NOMO-1 treated with dmso at 0.1 percent for 144 hours (cell line): ENCODE data around the gene CEP41.

Experiments
- DNase-seq: peaks from one replicate; lab custom pipeline; 2025; ENCODE audit not compliant: unreplicated experiment; lab: John Stamatoyannopoulos, UW

CEP41 gene

DNA sequence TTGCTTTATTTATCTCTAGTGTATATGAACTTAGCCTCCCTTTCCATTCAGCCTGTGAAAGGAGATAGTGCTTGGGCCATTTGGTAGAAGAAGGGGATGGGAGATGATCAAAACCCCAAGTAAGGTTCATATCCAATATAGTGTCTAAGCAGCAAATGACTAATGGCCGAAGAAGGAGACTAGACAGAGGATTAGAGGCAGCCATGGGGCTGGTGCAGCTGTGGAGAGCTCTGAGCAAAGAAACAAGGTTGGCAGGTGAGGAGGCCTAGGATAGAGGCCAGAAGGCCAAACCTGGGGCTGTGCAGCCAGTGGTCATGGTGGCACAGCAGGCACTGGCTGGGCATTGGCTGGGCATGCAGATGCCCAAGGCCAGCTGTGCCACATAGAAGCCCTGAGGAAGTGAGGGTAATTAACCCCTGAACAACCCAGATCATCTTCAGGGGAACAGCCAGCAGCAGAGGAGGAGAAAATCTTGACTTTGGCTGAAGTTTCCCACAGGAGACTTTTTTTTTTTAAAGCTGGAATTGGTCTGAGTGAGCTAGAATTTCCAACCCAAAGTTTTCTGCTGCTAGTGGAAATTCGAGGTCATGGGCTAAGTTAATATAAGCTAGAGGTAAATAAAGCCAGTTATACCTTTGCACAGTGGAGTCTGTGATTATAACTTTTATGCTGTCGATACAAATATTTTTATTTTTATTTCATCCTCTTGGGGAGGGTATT is 70.8 kb downstream of the CEP41 start:
- no peak for DNase-seq

DNA sequence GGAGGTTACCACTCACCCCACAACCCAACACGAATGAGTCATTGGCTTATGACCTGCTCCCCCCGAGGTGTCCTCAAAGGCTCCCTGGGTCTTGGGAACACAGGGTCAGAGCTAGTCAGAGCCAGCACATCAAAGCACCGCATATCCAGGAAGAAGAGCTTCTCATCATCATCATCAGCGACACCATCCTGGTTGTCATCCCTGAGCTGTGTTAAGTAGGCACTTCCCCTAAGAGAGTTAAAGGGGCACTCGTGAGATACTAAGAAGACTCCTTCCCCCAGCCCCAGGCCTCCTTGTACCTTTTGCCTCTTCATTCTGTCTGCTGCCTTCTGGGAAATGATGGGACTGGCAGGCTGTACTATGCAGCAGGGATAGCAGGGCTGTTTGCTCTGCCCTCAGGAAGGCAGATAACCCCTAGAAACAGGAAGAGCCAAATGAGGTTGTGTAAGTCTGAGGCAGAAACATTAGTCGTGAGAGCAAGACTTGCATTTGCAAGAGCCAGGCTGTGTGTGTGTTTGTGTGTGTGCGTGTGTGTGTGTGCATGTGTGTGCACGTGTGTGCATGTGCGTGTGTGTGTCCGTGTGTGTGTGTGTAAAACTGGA is 71.6 kb downstream of the CEP41 start:
- peak; percentile 60 for DNase-seq

DNA sequence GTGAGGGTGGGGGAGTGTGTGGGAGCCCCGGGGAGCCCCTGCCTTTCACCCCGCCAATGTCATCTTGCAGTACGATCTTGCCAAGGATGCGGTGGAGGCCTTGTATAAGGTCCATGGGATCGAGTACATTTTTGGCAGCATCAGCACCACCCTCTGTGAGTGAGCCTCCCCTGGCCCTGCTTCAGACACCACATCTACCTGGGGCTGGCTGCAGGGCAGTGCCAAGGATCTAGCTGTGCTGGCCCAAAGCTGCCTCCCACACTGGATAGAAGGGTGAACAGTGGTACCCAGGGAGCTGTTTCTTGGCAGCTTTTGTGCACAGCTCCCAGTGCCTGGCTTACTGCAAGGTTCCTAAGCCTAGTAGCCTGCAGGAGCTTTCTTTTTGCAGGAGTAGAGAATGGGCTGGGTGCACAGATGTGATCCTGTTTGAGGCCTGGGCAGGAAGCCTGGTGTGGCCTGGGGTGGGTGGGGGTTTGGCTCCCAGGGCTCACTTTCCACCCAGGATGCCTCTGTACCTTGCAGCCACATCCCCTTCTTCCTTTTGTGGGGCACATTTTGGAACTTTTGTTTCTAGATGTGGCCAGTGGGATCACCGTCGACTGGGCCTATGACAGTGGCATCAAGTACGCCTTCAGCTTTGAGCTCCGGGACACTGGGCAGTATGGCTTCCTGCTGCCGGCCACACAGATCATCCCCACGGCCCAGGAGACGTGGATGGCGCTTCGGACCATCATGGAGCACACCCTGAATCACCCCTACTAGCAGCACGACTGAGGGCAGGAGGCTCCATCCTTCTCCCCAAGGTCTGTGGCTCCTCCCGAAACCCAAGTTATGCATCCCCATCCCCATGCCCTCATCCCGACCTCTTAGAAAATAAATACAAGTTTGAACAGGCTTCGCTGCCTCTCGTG is 72.7 kb downstream of the CEP41 start:
- no peak for DNase-seq

DNA sequence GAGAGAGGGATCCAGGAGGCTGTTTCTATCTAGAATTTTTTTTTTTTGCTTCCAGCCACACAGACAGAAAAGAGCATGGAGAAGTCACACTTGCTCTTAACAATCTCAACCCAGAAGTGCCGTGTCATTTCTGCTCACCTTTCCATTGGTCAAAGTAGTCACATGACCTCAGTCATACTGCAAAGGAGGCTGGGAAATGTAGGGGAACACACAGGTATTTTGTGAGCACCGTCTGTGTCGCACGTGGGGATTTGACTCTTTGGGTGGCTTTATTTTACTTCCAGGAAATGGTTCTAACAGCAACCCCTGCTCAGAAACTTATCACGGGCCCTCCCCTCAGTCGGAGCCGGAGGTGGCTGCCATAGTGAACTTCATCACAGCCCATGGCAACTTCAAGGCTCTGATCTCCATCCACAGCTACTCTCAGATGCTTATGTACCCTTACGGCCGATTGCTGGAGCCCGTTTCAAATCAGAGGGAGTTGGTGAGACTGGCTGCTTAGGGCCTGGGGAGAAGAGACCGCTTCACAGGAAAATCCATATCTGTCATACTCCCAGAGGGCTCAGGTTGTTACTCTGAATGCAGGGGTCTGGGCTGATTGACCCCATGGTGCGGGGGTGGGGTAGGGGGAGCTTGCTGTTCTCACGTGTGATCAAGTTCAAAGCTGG is 73.6 kb downstream of the CEP41 start:
- DNase-seq = no peak

DNA sequence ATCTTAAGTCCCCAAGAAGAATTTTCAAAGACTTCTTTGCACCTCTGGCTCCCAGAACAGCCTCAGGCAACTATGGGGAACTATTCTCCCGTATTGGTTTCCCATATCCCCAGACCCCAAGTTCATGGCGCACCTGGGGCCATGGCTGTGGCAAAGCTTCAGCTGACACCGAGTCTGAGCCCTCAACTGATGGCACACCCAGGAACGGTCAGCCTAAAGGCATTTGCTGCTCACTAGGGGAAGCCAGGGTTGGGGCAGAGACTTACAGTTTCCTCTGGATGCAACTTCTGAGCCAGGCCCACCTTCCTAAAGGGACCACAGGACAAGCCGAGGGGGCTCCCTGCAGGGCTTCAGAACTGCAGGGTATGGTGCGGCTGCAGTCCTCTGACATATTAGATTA is 74.3 kb downstream of the CEP41 start:
- no peak for DNase-seq

DNA sequence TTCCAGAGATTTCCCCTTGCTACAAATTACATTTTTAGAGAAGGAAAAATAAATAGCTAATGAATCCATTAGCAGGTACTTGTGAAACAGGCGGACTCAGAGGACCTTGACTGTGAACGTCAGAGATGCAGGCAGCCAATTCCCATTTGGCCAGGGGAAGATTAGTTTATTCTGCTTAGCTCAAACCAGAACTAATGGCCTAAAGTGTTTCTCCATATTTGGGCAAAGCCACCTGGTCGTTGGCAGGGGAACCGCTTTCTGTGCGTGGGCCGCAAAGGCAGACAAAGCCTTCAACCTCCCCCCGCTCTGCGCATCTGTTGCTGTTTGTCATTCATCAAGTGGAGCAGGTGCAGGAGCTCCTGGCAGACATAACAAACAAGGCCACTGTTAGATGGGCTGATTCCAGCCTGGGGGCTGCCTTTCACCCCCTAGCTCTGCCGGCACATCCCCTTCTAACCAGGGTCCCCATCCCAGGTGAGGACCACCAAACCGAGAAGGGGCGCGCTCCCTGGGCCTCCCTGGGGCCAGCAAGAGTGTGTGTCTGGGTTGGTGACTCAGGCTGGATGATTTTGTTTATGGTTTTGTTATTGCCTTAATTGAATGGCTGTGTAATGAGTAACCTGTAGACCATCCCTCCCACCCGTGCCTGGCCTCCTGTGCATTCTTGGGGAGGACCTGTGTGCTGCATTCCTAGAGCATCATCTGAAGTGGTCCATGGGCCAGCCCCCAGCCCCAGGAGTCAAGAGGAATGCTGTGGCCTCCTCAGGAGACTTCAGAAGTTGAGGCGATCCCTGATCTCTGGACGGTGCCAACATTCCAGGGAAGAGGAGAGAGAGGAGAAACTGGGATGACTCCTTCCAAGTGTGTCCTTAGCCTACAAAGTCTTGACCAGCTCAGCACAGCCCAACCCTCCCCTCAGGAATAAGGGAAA is 75.0 kb downstream of the CEP41 start:
- no peak for DNase-seq

DNA sequence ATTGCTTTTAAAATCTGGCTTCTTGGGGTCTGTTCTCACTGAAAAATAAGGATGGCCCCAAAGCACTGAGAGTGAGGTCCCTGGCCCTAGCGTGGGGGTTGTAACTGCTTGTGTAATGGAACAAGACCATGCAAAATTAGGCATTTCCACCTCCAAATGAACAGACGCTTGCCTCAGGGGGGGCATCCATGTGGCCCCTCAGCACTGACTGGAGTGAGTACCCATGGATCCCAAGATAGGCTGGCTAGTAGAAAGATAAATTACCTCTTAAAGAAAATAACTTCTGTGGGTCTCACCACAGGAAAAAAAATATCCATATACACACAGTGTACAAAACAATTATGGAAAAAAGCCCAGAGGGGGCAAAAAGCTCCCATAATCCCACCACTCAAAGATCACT is 75.7 kb downstream of the CEP41 start:
- no peak for DNase-seq

DNA sequence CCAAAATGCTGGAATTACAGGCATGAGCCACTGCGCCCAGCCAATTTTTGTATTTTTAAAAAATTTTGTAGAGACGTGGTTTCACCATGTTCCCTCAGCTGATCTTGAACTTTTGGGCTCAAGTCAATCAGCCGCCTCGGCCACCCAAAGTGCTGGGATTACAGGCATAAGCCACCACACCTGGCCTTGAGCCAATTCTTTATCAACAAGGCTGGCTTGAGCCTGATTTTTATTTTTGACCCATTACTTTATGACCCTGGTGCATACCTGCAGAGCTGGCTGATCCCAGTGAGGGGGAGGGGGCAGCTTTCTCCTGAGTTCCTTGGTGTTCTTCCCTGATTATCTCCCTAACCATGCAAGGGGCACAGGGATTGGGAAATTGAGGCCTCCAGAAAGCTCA is 76.4 kb downstream of the CEP41 start:
- no peak for DNase-seq

DNA sequence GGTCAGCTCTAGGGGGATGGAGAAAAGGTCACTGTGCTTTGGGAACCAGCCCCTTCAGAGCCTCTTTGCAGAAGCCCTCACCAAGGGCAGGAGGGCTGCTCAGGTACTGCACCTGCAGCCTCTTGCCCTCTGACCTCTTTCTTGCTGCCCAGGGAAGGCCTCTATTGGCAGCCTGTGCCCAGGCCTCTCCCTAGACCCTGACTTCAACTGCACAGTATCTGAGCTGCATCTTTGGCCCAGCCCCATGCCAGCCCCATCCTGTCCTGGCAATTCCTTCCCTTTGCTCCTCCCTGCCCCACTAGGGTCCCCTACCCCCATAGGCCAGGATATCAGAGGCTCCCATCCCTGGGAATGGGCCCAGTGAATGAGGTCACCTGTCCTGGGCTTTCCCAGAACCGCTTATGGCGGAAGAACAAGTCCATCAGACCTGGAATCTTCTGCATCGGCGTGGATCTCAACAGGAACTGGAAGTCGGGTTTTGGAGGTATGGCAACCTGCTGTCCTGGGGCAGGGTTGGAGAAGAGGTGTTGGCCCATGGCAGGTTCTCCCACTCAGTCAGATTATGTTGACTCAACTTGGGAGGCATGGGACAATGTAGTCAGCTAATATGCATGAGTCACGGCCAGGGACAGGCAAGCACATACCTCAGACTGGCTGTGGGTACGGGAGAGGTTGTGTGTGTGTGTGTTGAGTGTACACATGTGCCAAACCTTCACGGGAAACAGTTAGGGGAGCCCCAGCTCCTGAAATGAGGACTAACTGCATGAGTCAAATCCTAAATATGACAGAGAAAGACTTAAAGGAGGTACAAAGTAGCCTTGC is 77.6 kb downstream of the CEP41 start:
- no peak for DNase-seq

DNA sequence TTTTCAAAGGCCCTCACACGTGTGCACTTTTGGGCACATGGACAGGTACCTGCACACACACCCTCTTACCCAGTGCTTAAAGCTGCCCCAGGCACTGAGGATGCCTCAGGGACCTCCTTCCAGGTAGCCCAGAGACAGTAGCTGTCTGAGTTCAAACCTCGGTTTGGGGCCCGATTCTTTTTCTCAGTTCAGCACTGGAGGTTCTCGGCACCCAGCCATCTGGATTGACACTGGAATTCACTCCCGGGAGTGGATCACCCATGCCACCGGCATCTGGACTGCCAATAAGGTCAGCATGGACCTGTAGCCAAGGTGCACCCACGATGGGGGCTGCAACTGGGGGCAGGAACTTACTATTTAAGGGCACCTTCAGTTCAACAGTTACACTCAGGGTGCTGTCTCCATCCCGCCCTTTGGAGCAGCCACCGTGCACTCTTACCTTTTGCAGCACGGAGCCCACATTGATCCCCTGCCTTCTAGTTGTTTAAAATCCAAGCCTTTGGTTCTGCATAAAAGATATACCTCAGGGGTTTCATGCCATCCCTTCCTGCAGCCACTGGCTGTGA is 78.5 kb downstream of the CEP41 start:
- DNase-seq = no peak

DNA sequence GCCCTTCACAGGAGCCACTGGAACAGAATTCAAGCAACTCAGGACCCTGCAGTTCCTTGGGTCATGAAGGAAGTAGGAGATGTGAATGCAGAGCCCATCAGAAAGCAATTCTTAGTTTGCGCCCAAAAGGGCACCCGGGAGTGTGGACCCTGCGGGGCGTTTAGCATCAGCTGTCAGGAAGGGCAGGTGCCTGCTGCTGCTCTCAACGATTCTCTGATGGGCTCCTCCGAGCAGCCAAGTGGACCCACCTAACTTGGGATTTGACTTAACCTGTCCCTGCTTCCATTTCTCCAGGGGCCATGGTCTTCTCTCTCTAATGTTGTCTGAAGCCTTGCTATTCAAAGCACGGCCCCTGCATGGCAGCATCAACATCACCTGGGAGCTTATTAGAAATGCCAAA is 79.1 kb downstream of the CEP41 start:
- DNase-seq = no peak

DNA sequence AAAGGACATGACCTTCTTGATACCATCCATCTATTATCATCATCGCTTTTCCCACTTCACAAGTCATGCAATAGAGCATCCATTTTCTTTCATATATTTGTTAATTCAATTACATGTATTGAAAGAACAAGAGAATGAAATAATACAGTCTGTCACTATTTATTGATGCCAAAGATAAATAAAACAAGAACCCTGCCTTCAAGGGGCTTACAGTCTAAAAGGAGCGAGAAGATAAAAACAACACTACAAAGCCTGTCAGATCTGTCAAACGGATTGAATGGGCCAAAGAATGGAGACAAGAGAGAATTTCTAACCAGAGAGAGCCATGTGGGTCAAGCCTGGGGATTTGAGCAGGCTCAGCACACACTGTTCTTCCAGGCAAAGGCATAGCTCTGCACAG is 80.3 kb downstream of the CEP41 start:
- DNase-seq = no peak

DNA sequence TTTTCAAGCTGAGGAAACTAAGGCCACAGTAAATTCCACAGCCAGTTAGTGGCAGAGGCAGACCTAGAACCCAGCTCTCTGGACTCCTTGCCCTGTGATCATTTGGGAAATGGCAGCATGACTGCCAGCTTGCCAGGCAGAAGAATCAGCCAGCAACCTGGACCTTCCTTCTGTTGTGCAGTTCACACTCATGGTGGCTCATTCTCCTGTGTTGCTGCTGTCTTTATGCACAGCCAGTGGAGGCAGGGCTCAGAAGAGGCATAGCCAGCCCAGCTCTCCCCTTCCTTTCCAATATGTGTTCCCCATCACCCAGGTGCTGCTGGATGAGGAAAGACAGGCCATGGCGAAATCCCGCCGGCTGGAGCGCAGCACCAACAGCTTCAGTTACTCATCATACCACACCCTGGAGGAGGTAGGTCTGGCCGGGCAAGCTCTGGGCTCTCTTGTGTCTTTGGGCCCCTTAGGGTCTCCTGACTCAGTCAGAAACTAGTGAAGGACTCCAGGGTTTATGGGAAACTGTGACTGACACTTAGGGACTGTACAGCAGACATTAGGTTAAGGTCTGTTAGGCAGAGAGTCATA is 81.4 kb downstream of the CEP41 start:
- no peak for DNase-seq

DNA sequence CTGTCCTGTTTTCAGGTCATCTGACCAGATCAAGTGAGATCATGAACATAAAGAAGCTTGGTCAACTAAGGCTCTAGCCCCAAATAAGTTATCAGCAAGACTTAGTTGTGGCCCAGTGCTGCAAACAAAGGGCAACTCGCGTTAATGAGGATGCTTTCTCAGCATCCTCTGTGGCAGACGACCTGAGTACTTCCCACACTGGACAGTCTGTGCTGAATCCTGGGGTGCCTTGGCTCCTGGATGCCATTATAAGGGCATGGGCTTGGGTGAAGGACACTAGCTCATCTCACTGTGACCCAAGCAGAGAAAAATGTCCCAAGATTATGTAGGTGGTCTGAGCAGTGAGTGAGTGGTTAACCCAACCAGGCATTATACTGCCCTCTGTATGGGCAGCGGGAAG is 82.3 kb downstream of the CEP41 start:
- DNase-seq = no peak

DNA sequence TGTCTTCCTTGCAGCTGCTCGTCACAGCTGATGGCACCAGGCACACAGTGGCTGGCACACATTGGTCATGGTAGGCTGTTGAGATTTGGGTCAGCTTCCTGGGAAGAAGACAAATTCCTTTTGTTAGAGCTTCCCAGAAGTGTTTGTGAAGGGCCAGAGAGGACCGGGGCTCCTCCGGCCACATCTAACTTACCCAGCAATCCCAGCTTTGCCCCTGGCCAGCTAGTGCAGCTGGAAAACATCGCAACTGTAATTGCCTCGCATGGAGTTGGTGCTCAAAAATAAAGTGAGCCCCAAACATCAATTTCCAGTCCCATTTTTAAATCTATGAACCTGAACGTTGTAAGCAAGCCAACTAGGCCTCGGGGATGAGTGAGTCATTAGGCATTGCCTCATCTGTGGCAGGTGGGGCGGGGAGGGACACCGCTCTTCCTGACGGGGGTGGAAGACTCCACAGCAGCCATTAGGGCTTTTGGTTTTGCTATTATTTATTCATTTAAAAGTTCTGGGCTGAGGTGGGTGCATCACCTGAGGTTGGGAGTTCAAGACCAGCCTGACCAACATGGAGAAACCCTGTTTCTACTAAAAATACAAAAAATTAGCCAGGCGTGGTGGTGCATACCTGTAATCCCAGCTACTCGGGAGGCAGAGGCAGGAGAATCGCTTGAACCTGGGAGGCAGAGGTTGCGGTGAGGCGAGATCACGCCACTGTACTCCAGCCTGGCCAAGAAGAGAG is 83.8 kb downstream of the CEP41 start:
- DNase-seq = no peak

DNA sequence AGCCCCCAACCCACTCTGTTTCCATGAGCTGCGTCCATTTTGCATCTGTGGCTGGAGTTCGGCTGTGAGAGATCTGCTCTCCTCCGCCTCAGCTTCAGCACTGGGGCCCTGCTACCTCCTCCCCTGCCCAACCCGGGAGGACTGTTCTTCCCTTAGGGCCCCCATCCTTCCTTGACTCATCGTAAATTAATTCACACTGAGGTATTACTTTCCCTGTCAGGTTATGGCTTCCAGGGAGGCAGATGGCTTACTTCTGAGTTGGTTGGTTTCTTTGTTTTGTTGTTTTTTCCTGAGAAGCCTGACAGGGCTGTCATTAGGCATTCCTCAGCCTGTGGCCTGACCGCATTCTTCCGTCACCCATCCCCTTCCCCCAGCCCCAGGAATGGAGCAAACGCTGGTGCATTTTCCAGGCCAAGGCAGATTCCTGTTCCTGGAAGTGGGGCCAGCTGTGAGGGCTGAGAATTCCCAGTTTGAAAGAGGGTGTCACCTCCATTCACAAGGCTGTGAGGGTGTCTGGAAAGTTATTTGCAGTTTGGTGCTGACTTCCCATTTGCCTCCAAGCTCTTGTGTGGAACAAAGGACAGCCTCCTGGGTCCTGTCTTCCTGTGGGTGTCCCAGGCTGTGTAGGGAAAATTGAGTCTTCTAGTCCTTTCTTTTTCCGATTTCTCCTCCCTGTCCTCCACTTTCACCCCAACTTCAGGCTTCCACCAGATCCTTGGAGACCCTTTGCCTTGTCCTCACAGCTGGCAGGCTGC is 84.5 kb downstream of the CEP41 start:
- DNase-seq = no peak

DNA sequence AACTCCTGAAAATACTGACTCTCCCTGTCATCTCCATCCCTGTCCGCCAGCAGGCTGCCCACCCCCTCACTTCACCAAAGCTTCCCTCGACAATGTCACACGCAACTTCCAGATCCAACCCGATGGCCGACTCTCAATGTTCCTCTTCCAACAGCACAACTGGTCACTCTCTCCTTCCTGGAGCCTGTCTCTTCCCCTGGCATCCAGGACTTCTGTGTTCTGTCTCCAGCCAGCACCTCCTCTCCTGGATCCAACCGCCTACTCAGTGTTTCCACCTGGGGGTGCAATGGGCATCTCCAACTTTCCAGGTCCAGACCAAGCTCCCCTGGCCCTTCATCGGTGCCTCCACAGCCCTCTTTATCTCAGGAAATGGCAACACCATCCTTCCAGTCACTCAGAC is 87.6 kb downstream of the CEP41 start:
- DNase-seq = no peak
